Common myeloid progenitor, CD34-positive (primary cell): ENCODE data around the gene TRIM29.
"Not testable (repeated sequence)": the region's sequence is repeated elsewhere in the genome, so short reads cannot be mapped to it uniquely, and the experiment has no call there.

Source experiments
- CTCF ChIA-PET: fragments of 350-600 bp; sonication (Branson Sonifier 250); formaldehyde crosslinking; loops from one replicate; lab custom pipeline; 2021; ENCODE audit warnings: antibody characterized with exemption; lab: Charles Lee
- POLR2A ChIA-PET: fragments of 350-600 bp; sonication (Branson Sonifier 250); formaldehyde crosslinking; loops from one replicate; lab custom pipeline; 2021; ENCODE audit warnings: antibody characterized with exemption; lab: Charles Lee
- DNase-seq, 3 donors: peaks; one replicate each; pipeline versions ENCODE4 v3.0.0 to v3.0.0-alpha.2; 2013
- H3K27ac ChIP-seq, 2 experiments: 1 replicate in 1 of 2; 2 replicates in 1 of 2; pipeline ENCODE4 v1.7.0; 2013; ENCODE audit warnings: inconsistent platforms in 2 of 2, low read length in 2 of 2, mild to moderate bottlenecking in 2 of 2, low read depth in 1 of 2, moderate library complexity in 1 of 2; ENCODE audit not compliant: severe bottlenecking in 2 of 2, insufficient read depth in 1 of 2, poor library complexity in 1 of 2
- H3K27me3 ChIP-seq, 5 experiments: replicated peaks in 2 of 5; 1 replicate in 3 of 5; 2 replicates in 2 of 5; pipeline versions ENCODE4 v1.6.1 to v1.7.0; 2013; ENCODE audit warnings: low read length in 4 of 5, mild to moderate bottlenecking in 2 of 5, moderate library complexity in 2 of 5, inconsistent platforms in 1 of 5; ENCODE audit not compliant: insufficient read depth in 5 of 5, control insufficient read depth in 4 of 5
- H3K36me3 ChIP-seq, 4 experiments: 1 replicate in 2 of 4; 2 replicates in 2 of 4; pipeline versions ENCODE4 v1.6.1 to v1.7.0; 2013; ENCODE audit warnings: low read length in 3 of 4, control low read depth in 1 of 4, mild to moderate bottlenecking in 1 of 4; ENCODE audit not compliant: control insufficient read depth in 4 of 4, insufficient read depth in 4 of 4
- H3K4me1 ChIP-seq, 4 experiments: 1 replicate in 3 of 4; 2 replicates in 1 of 4; pipeline versions ENCODE4 v1.6.1 to v1.7.1; 2013; ENCODE audit warnings: low read length in 3 of 4, mild to moderate bottlenecking in 3 of 4, control low read depth in 1 of 4, inconsistent platforms in 1 of 4, moderate library complexity in 1 of 4; ENCODE audit not compliant: control insufficient read depth in 4 of 4, insufficient read depth in 4 of 4; ENCODE audit errors: control extremely low read depth in 1 of 4
- H3K4me3 ChIP-seq, 7 experiments: 1 replicate in 4 of 7; 2 replicates in 3 of 7; pipeline versions ENCODE4 v1.5.1 to v1.7.0; 2013; ENCODE audit warnings: mild to moderate bottlenecking in 7 of 7, low read length in 6 of 7, moderate library complexity in 6 of 7, inconsistent platforms in 2 of 7, low read depth in 2 of 7, control low read depth in 1 of 7; ENCODE audit not compliant: insufficient read depth in 4 of 7, control insufficient read depth in 1 of 7; ENCODE audit errors: extremely low read depth in 1 of 7
- H3K9me3 ChIP-seq, 5 experiments: 1 replicate in 4 of 5; 2 replicates in 1 of 5; pipeline versions ENCODE4 v1.6.1 to v1.7.1; 2013; ENCODE audit warnings: low read length in 4 of 5, mild to moderate bottlenecking in 2 of 5, inconsistent platforms in 1 of 5, low read depth in 1 of 5, moderate library complexity in 1 of 5; ENCODE audit not compliant: control insufficient read depth in 4 of 5, insufficient read depth in 2 of 5; ENCODE audit errors: control extremely low read depth in 1 of 5
- WGBS: methylation state at CpG from one replicate; pipeline ENCODE4 v1.1.5; 2013; ENCODE audit not compliant: insufficient coverage; 5-methylcytosine and 5-hydroxymethylcytosine counted together

Gene TRIM29

GRCh38 chr11:120146413-120147093 is 8.6 kb upstream of the TRIM29 start:
- ChIA-PET POLR2A (no interaction called here), CTCF (no interaction called here)
- peaks cover 0 to 3% (median 1%) of the 10 kb centered on the region in 5 experiments for H3K9me3 ChIP-seq
- no peak for DNase-seq
- 88% methylated on average over 14 of the region's 14 CpGs for WGBS
- no peaks in the 10 kb centered on the region for H3K36me3 ChIP-seq
- H3K4me1 ChIP-seq: no peaks in the 10 kb centered on the region
- no peak overlapping the region for H3K4me3 ChIP-seq
- peaks cover 0 to 48% (median 11%) of the 10 kb centered on the region in 5 experiments for H3K27me3 ChIP-seq
- no peak overlapping the region for H3K27ac ChIP-seq

- Histone ChIP-seq H3K36me3 (no peaks in the 10 kb centered on the region), H3K27ac (no peak overlapping the region), H3K4me1 (no peaks in the 10 kb centered on the region), H3K27me3 (peaks cover 0 to 52% (median 14%) of the 10 kb centered on the region in 5 experiments), H3K4me3 (no peak overlapping the region), H3K9me3 (peaks cover 0 to 1% (median 0%) of the 10 kb centered on the region in 5 experiments)
- POLR2A ChIA-PET: no interaction called here
- CTCF ChIA-PET: no interaction called here
- DNase-seq: no peak
- 80% methylated on average over 5 of the region's 8 CpGs for WGBS
Measured at GRCh38 chr11:120144501-120144900, 6.6 kb upstream of the TRIM29 start.

- H3K4me3 ChIP-seq, H3K4me1 ChIP-seq, POLR2A ChIA-PET, CTCF ChIA-PET, DNase-seq, H3K27ac ChIP-seq, H3K36me3 ChIP-seq, H3K9me3 ChIP-seq: not testable (repeated sequence)
- H3K27me3 ChIP-seq: peaks cover 0 to 46% (median 14%) of the 10 kb centered on the region in 5 experiments
- 96% methylated on average over 4 of the region's 11 CpGs for WGBS
Measured at GRCh38 chr11:120143472-120143871, 5.6 kb upstream of the TRIM29 start.

GRCh38 chr11:120142441-120143100 is 4.7 kb upstream of the TRIM29 start:
- POLR2A ChIA-PET: no interaction called here
- 95% methylated on average over 4 of the region's 9 CpGs for WGBS

GRCh38 chr11:120141768-120142423 is 4.0 kb upstream of the TRIM29 start:
- WGBS: 100% methylated on average over 1 of the region's 5 CpGs

More at GRCh38 chr11:120142441-120143100, 4.7 kb upstream of the TRIM29 start:
- no peak overlapping the region for H3K4me3 ChIP-seq
- CTCF ChIA-PET: interaction anchor here (0.6 kb wide), 1 partner anchor 18 kb away, joined by 3 read pairs; no protein-coding TSS in a partner anchor
- H3K4me1 ChIP-seq: no peaks in the 10 kb centered on the region
- no peak for DNase-seq
- H3K36me3 ChIP-seq: no peaks in the 10 kb centered on the region
- no peaks in the 10 kb centered on the region for H3K9me3 ChIP-seq
- H3K27ac ChIP-seq: no peak overlapping the region
- peaks cover 0 to 39% (median 12%) of the 10 kb centered on the region in 5 experiments for H3K27me3 ChIP-seq

GRCh38 chr11:120141113-120141767 is 3.3 kb upstream of the TRIM29 start:
- POLR2A ChIA-PET: no interaction called here
- CTCF ChIA-PET: interaction anchor here (2.6 kb wide), 1 partner anchor 33 kb away, joined by 7 read pairs; no protein-coding TSS in a partner anchor
- peaks cover 0 to 29% (median 12%) of the 10 kb centered on the region in 5 experiments for H3K27me3 ChIP-seq
- H3K4me3 ChIP-seq: no peak overlapping the region
- no peaks in the 10 kb centered on the region for H3K9me3 ChIP-seq
- no peak overlapping the region for H3K27ac ChIP-seq
- H3K36me3 ChIP-seq: no peaks in the 10 kb centered on the region
- WGBS: 91% methylated on average over 4 of the region's 5 CpGs
- no peaks in the 10 kb centered on the region for H3K4me1 ChIP-seq
- no peak for DNase-seq

More at GRCh38 chr11:120141768-120142423, 4.0 kb upstream of the TRIM29 start:
- Histone ChIP-seq H3K27me3 (peaks cover 0 to 34% (median 12%) of the 10 kb centered on the region in 5 experiments), H3K9me3 (no peaks in the 10 kb centered on the region), H3K4me1 (no peaks in the 10 kb centered on the region), H3K36me3 (no peaks in the 10 kb centered on the region), H3K4me3 (no peak overlapping the region), H3K27ac (no peak overlapping the region)
- POLR2A ChIA-PET: no interaction called here
- CTCF ChIA-PET: interaction anchor here (2.6 kb wide), 1 partner anchor 33 kb away, joined by 7 read pairs; no protein-coding TSS in a partner anchor
- DNase-seq: no peak
